Left renal pelvis (tissue), 4 donors: ENCODE measurements around the gene NAT14. TPM values are rescaled to one million over a fixed set of nuclear protein-coding genes. Genes with fewer than 3 reads are reported as not detected.

ENCODE experiments used
- DNase-seq, 4 donors: peaks; one replicate each; pipeline ENCODE4 v3.0.0-alpha.2; 2013; ENCODE audit warnings: low read depth in 4 of 4, low spot score in 3 of 4
- polyA plus RNA-seq, 4 donors: library from polyadenylated mRNA; unstranded; fragments of 120-200 nt; gene quantifications; one replicate each; pipeline ENCODE4 v1.2.1, GENCODE V29; 2013; ENCODE audit not compliant: insufficient read length in 4 of 4

NAT14 gene
- polyA plus RNA-seq, 4 donors: 31.4 to 56.7 (median 46.4) TPM

DNA sequence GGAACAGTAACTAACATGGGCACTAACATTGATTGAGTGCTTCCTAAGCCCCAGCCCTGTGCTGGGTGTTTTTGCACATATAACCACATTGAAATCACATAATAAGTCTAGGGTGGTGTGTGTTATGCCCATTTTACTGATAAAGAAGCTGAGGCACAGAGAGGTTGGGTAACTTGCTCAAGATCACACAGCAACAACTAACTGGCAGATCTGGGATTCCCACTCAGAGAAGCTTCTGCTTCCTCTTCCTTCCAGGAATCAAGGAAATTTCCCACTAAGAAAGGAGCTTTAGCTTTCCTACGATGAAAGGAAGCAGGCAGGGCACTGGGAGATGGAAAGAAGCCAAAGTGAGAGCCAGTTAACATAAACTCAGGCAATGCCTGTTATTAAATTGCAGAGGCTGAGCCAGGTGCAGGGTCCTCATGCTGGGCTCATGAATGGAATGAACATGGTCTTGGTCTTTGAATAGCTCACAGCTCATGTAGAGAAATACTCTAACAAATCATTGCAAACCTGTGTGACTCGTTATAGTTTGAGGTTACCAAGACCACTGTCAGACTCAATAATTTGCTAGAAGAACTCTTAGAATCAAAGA, 13.4 kb downstream of the NAT14 start:
- DNase-seq: no peak

DNA sequence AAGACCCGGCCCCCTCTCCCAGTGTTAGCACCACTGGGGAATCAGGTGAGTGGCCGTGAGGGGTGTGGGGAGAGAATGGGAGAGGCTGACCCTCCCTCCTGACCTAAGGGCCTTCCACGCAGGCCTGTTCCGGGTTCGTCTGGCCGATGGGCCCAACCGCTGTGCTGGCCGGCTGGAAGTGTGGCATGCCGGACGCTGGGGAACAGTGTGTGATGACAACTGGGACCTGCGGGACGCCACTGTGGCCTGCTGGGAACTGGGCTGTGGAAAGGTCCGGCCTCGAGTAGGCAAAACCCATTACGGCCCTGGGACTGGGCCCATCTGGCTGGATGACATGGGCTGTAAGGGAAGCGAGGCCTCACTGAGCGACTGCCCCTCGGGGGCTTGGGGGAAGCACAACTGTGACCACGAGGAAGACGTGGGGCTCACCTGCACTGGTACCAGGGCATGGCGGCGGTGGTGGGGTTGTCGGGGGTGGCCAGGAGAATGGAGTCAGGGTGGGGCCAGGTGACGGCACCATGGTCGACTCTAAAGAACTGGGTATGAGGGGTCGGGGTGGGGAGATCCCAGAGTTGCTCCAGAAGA, 15.5 kb downstream of the NAT14 start:
- DNase-seq: no peak

DNA sequence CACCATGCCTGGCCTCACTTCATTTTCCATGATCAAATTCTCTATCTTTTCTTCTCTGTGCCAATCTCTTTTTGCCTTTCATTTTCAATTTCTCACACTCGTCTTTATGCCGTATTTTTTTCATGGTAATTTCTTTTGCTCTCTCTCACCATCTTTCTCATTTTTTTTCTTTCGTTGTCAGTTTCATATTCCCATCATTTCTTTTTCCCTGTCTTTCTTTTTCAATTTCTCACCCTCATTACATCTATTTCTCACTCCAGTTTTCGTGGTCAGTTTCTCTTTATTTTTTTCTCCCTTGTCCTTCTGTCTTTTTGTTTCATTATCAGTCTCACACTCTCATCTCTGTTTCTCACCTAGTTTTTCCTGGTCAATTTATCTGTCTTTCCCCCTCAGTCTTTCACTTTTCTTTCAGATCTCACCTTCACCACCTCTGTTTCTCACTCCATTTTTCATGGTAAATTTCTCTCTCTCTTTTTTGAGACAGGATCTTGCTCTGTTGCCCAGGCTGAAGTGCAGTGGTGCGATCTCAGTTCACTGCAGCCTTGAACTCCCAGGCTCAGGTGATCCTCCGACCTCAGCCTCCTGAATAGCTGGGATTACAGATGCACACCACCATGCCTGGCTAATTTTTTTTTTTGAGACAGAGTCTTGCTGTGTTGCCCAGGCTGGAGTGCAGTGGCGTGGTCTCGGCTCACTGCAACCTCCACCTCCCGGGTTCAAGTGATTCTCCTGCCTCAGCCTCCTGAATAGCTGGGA, 17.4 kb downstream of the NAT14 start:
- DNase-seq: no peak

DNA sequence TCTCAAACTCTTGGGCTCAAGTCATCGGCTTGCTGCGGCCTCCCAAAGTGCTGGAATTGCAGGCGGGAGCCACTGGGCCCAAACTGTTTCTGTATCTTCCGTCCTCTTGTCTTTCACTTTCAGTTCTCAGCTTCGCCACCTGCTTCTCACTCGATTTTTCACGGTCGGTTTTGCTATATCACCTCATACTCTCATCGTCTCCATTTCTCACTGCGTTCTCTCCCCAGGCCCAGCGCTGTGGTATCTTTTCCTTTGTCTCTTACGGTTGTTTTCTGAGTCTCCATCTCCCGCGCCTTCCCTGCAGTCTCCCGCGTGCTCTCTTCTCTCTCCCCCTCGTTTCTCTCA, 18.1 kb downstream of the NAT14 start:
- no peak for DNase-seq

DNA sequence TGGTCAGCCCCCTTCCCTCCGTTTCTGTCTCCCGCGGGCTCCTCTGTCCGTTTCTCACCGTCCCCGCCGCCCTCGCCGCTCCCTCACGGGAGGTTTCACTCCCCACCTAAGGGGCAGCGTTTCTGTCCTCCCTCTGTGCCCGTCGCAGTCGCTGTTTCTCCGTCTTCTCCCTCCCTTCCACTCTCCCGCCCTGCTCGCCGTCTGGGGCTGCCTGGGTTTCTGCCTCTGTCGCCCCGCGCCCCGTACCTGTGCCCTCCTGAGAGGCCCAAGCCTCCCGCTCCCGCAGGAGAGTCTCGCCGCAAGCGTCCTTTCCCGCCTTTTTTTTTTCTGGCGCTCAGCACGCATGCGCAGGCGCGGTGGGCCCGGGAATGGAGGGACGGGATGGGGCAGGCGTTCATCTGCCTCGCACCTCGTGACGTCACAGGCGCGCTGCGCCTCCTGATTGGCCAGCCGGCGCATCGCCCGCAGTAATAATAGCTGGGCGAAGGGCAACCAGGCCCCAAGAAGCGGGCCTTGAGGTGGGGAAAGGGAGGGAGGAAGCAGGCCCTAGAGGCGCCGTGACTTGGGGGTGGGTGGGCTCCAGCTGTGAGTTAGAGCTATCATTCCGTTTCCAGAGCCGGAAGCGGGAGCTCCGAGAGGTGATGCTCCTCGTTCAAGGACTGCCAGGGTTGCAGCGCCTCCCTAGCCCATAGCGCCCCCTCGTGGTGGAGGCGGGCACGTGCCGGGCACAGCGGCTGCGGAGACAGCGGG, 18.7 kb downstream of the NAT14 start:
- DNase-seq: peak; percentile 71 to 86 (median 80)

DNA sequence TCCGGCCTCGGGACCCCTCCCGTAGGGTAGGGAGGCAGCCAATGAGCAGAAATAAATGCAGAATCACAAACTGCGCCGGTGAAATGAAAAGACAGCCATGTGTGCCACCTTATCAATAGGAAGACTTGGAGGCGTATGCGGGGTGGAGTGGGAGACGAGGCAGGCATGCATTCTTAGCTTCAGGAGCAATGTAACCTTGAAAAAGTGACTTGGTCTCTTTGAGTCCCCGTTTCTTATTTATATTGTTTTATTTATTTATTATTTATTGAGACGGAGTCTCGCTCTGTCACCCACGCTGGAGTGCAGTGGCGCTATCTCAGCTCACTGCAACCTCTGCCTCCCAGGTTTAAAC, 19.2 kb downstream of the NAT14 start:
- DNase-seq: no peak

DNA sequence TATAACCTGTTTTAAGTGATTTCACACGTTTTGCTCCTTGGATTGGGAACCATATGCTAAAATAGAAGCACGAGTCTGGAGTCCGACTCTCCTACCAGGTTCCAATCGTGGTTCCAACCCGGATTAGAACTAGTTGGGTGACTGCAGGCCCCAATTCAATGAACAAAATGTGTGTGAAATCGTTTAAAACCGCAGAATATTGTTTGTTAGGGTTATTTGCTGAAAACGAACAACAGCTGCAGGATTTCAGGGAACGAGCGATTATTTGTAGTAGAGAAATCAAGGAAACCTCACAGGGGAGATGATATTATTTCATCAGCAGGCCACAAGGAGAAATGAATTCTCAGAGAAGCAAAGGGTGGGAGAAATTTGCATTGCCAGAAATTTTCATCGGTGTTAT, 20.0 kb downstream of the NAT14 start:
- DNase-seq: no peak

DNA sequence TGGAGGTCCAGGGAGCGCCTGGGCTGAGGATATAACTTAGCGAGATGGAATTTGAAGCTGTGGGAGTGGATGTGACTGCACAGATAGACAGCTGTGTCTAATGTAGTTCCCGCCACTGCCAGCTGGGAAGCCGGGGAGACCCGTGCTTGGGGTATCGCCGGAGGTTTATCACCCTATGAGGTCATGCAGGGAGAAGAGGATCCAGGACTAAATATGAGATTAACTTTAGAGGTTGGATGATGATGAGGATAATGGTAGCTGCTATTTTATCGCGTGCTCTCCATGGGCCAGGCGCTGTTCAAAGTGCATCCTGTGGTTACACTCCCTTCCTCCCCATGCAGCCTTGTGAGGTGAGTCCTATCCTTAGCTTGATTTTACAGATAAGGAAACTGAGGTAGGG, 23.1 kb downstream of the NAT14 start:
- no peak for DNase-seq

DNA sequence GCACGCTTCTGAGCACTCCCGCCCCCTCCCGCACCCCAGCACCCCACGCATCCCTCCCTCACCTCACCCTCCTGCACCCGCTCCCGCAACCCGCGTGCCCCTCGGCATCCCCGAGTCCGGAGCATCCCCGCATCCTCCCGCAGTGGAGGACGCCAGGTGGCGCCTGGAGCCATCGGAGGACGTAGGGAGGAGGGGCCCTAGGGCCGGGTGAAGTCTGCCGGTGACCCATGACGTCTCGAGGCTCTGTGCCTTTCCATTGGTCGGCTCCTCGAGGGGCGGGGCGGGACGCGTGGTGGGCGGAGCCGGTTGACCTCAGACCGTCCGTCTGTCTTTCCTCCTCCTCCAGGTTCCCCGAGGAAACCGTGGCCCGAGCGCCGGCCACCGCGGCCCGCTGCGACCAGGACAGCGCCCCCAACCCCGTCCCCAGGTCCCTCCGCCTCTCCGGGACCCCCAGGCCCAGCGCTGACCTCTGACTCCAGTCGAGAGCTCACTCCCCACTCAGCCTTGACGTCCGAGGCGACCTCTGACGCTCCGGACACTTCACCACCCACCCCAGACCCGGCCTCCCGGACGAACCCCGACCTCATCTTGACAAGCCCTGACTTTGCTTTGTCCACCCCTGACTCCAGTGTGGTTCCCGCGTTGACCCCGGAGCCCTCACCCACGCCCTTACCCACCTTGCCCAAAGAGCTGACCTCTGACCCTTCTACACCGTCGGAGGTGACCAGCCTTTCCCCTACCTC, 32.1 kb downstream of the NAT14 start:
- DNase-seq: peak; percentile 71 to 82 (median 80)

DNA sequence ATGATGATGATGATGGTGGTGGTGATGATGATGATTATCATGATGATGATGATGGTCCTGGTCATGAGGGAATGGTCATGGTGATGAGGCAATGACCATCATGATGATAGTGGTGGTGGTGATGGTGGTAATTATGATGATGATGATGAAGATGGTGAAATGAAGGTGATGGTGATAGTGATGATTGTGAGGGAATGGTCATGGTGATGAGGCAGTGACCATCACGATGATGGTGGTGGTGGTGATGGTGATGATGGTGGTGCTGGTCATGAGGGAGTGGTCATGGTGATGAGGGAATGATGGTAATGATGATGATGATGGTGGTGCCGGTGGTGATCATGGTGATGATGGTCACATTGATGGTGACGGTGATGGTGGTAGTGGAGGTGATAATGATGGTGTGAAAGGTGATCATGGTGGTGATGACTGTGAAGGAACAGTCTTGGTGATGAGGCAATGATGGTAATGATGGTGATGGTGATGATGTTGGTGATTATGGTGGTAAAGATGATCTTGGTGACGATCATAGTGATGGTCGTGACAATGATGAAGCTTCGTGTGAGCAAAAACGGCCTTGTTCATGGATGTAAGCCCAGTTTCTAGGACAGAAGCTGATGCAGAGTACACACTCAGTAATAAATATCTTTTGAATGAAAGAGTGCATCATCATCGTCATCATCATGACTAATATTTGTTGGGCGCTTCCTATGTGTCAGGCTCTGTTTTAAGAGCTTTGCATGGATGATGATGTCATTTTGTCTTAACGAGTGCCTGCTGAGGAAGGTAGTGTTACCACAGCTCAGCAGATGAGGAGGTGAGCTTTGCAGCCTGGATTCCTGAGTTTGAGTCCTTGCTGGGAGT, 34.7 kb downstream of the NAT14 start:
- DNase-seq: no peak

DNA sequence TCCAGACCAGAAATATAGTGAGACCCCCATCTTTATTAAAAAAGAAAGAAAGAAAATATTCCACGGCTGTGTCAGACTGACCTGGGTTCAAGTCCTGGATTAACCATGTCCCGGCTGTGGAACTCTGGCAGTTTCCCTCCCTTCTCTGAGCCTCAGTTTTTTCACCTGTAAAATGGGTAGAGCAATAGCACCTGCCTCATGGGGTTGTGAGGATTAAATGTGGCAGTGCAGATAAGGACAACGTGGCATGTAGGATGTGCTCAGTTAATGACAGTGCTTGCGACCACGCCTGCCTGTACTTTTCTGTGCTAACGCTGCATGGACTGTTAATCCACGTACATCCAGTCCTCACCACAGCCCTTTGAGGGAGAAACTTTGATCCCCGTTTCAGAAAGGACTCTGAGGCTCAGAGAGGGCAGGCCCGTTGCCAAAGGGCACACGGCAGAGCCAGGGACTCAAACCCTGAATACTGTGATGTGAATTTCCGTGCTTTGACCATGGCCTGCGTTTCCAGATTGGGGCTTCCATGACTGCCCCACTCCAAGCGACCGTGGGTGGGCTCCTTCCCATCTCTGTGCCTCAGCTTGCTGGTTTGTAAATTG, 35.8 kb downstream of the NAT14 start:
- no peak for DNase-seq

DNA sequence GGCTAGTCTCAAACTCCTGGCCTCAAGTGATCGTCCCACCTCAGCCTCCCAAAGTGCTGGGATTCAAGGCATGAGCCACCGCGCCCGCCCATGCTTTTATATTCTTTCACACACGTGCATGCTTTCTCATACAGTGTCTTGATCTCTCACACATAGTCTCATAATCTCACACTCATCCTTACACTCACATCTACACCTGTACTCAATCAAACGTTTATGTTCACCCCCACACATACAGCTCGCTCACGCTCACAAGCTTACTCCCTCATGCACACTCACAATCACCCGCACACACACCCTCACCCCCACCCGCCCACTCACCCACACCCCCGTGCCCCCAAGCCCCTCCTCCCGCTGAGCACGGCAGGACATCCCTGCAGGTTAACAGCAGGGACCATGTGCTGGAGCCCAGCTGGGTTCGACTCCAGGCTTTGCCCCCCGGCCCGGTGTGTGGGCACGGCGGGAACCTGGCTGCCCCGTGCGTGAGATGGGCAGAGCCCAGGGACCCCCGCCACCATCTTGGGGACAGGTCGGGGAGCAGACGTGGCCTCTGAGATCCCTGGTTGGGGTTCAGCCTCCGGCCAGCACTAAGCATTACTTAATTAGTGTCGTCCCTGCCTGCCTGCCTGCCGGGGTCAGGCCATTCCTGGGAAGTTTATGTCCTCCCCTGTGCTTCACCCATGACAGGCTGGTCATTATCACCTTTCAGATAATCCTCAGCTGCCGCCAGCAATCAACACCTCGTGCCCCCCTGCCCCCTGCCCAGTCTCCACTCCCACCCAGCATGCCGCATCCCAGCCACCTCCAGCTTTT, 40.5 kb downstream of the NAT14 start:
- DNase-seq: no peak

DNA sequence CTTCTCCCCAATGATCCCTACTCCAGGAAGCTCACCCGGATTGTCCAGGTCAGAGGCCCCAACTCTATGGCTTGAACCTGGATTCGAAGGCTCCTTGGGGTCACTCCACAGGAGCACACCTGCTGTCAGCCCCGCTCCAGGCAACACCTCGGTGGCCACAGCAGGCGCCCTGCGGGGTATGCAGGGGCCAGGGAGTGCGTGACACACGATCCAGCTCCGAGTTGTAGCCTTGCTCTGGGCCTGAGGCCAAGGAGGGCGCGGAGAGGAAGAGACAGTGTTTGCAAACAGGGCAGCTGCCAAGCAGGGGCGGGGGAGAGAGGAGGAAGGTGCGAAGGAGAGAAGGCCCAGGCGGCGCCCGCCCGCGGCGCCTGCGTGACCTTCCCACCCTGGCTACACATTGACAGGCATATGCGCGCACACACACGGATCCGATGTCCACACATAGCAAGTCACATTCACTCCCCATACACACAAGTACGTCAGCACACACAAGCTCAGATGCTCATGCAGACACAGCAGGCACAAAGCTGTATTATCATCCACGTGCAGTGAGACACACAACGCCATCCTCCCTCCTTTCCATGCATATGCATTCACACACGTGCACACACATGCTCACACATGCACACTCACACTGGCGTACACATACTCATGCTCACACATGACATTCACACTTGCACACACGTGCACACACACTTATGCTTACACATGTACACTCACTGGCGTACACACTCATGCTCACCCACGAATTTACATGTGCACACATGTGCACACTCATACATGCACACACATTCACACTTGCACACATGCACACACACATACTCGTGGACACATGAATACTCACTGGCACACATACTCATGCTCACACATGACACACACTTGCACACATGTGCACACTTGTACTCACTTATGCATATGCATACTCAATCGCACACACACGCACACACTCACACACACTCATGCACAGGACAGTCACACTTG, 41.5 kb downstream of the NAT14 start:
- DNase-seq: peak in 1 of 4 donors; percentile 40

DNA sequence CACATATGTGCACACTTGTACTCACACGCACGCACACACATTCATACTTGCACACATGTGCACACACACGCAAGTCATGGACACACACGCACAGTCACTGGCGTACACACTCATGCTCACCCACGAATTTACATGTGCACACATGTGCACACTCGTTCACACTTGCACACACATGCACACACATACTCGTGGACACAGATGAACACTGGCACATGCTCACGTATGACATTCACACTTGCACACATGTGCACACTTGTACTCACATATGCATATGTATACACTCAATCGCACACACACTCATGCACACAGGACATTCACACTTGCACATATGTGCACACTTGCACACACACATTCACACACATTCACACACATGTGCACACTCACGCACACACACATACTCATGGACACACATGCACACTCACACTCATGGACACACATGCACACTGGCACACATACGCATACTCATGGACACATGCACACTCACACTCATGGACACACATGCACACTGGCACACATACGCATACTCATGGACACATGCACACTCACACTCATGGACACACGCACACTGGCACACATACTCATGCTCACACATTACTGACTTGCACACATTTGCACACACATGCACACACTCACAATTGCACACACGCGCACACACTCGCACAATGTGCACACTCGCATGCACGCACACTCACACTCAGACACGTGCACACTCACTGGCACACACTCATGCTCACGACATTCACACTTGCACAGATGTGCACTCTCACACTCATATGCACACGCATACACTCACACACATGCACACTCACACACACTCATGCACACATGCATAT, 42.4 kb downstream of the NAT14 start:
- DNase-seq: no peak

DNA sequence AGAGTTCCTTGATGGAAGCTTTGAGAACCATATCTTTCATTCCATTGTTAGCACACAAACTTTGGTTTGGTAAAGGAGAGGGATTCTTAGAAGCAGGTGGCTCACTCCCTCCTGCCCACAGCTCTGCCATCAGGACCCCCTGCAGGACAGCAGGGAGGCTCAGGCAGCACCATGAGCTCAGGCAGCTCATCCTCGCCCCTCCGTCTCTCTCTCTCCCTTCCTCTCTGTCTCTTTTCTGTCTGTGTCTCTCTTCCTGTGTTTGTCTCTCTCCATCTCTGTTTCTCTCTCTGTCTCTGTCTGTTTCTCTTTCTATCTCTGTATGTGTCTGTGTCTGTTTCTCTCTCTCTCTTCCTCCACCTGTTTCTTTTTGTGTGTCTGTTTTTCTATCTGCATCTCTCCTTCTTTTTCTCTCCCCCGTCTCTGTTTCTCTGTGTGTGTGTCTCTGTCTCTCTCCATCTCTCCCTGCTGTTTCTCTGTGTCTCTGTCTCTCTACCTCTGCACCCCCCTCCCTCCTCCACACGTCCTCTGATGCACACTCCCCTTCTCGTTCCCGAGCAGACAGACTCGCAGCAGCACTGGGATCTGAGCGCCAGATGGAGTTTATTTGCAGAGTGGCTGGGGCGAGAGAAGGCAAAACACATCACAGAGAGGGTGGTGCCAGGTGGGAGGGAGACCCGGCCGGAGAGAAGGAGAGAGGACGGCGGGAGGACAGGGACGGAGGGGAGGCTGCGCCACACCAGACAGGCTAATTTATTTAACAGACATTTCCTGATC, 43.2 kb downstream of the NAT14 start:
- no peak for DNase-seq

DNA sequence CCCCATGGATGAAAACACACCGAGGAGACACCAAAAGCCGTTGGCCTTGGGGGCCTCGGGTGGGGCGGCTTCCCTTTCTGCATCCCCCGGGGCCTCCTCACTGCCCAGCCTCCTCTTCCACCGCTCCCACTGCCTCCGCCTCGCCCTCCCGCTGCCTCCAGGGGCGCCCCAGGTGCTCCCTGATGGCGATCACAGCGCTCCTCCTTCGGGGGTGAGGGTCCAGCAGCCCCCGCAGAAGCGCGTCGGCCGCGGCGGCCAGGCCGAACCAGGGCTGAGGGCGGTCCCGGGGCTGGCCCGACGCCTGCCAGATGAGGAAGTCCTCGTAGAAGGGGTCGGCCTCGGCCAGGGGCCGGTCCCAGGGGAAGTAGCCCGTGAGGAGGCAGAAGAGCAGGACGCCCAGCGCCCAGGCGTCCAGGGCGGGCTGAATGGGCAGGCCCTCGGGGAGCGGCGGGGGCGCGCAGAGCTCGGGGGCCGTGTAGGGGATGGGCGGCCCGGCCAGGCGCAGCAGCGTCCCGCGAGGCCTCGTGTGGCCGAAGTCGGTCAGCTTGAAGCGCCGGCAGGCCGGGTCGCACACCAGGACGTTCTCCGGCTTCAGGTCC, 44.7 kb downstream of the NAT14 start:
- no peak for DNase-seq
